Bronchial epithelial cell (primary cell): ENCODE results near the gene MRPS12. TPM values are rescaled to one million over a fixed set of nuclear protein-coding genes. Genes with fewer than 3 reads are reported as not detected.
A peak's percentile ranks its signal among the peaks of the same experiment; 100 is the strongest.

Experiments
- DNase-seq: peaks from one replicate; pipeline ENCODE4 v3.0.0-alpha.2; 2010; ENCODE audit warnings: low read depth
- FAIRE-seq: peaks from 2 replicates; lab custom pipeline; 2011; peaks lifted over from hg19 to GRCh38; lab: Jason Lieb, UNC
- H3K27me3 ChIP-seq: 2 replicates; pipeline ENCODE4 v1.5.1; 2011; ENCODE audit warnings: low read length; ENCODE audit not compliant: control insufficient read depth, insufficient read depth
- H3K36me3 ChIP-seq: 2 replicates; pipeline ENCODE4 v1.5.1; 2011; ENCODE audit warnings: low read length; ENCODE audit not compliant: control insufficient read depth, insufficient read depth
- H3K4me3 ChIP-seq: 2 replicates; pipeline ENCODE4 v1.5.1; 2011; ENCODE audit warnings: mild to moderate bottlenecking, low read depth, low read length, control low read depth
- total RNA-seq: library from RNA; depleted of rRNA; stranded (reverse); fragments of >200 nt; gene quantifications from 2 replicates; pipeline ENCODE4 v1.2.1, GENCODE V29; 2014
- TF ChIP-seq, protein P1 (sequence below): IDR thresholded peaks from 2 replicates; pipeline ENCODE4 v1.5.1; 2011; ENCODE audit warnings: mild to moderate bottlenecking, moderate library complexity, low read length, control low read depth, inconsistent platforms; ENCODE audit not compliant: insufficient read depth, severe bottlenecking

The MRPS12 gene
- total RNA-seq, 1 donor from 2014 or later, result 62.4 TPM

DNA sequence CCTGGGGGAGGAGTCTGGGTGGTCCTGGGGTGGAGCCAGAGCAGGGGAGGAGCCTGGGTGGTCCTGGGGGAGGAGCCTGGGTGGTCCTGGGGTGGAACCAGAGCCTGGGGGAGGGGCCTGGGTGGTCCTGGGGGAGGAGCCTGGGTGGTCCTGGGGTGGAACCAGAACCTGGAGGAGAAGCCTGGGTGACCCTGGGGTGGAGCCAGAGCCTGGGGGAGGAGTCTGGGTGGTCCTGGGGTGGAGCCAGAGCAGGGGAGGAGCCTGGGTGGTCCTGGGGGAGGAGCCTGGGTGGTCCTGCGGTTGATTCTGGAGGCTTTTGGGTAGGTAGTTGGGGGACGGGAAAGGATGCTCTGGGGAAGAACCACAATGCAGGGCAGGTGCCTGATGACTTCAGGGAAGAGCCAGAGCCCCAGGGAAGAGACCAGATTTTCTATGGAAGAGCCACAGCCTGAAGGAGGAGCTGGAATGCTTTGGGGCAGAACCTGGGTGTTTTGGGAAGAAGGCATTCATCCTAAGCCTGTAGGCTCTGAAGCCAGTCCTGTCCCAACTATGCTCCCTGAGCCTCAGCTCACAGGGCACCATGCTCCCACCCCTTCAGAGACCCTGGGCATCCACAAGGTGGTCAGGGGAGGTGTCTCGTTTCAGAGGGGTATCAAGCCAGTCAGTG is 15.0 kb downstream of the MRPS12 start:
- FAIRE-seq (no peak), DNase-seq (no peak)
- peaks cover 5% of the 10 kb centered on the region for H3K36me3 ChIP-seq
- H3K27me3 ChIP-seq, result no peaks in the 10 kb centered on the region
- TF ChIP-seq, protein P1, sequence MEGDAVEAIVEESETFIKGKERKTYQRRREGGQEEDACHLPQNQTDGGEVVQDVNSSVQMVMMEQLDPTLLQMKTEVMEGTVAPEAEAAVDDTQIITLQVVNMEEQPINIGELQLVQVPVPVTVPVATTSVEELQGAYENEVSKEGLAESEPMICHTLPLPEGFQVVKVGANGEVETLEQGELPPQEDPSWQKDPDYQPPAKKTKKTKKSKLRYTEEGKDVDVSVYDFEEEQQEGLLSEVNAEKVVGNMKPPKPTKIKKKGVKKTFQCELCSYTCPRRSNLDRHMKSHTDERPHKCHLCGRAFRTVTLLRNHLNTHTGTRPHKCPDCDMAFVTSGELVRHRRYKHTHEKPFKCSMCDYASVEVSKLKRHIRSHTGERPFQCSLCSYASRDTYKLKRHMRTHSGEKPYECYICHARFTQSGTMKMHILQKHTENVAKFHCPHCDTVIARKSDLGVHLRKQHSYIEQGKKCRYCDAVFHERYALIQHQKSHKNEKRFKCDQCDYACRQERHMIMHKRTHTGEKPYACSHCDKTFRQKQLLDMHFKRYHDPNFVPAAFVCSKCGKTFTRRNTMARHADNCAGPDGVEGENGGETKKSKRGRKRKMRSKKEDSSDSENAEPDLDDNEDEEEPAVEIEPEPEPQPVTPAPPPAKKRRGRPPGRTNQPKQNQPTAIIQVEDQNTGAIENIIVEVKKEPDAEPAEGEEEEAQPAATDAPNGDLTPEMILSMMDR, result no peak
- H3K4me3 ChIP-seq, result no peak overlapping the region

DNA sequence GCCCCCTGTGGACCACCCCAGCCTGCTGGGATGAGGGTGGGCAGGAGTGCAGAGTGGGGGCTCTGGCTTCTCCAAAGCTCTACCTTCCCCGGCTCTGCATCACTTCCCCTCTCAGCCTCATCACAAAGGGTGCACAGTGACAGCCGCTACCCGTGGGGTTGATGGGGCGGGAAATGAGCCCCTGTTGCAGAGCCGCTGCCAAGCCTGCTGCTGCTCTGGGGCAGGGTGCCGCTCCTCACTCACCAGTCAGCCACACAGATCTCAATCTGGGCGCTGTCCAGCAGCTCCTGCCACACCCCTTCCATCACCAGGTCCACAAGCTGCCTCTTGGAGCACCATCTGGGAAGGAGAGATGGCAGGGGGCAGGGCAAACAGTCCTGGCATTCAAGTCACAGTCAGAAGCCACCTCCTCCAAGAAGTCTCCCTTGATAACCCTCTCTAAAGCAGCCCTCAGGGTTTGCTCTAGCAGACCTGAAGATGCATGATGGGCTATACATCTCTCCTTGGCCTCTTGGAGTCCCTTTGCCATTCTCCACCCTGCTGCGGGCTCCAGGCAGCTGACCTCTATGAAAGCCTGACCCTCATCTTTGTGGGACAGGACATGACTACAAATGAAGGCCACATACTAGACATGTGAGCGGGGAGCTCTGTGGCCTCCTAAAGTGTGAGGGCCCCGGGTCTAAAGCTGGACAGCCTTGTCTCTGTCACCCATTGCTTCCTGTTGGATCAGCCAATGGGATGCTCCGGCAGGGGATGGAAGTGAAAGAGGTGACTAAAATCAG is 15.7 kb downstream of the MRPS12 start:
- Histone ChIP-seq H3K36me3 (peaks cover 5% of the 10 kb centered on the region), H3K4me3 (no peak overlapping the region), H3K27me3 (no peaks in the 10 kb centered on the region)
- FAIRE-seq (no peak), DNase-seq (no peak)
- TF ChIP-seq, protein P1, result no peak

DNA sequence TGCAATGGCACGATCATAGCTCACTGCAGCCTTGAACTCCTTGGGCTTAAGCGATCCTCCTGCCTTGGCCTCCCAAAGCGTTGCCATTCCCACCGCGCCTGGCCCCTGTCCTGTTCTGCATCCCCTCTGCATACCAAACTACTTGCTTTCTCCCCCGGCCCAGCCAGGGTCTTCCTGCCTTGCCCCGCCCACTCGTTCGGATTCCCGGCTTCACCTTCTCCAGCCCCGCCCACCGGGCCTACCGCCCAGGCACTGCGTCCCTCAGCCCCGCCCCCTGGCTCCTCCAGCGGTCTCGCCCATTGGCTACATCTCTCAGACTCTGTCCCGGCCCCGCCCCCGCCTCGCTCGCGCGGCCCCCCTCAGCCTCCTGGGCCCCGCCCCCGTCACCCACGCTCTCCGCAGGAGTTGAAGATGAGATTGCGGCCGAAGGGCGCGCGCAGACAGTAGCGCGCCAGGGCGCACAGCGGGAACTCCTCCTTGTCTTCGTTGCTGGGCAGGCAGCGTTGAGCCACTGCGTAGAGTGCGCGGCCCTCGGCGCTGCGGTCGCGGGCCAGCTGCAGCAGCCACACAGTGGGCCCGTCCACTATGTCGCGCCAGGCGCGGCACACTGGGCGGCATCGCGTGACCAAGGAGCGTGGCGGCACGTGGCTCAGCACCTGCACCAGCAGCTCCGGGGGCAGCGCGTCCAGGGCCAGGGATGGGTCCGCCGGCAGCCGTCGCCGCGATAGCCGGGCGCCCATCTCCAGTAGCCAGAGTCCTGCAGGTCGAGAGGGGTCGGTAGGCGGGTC is 19.0 kb downstream of the MRPS12 start:
- Histone ChIP-seq H3K4me3 (peak overlapping the region; percentile 30), H3K27me3 (no peaks in the 10 kb centered on the region), H3K36me3 (peaks cover 3% of the 10 kb centered on the region)
- DNase-seq (peak; percentile 55), FAIRE-seq (no peak)
- TF ChIP-seq, protein P1, result no peak

DNA sequence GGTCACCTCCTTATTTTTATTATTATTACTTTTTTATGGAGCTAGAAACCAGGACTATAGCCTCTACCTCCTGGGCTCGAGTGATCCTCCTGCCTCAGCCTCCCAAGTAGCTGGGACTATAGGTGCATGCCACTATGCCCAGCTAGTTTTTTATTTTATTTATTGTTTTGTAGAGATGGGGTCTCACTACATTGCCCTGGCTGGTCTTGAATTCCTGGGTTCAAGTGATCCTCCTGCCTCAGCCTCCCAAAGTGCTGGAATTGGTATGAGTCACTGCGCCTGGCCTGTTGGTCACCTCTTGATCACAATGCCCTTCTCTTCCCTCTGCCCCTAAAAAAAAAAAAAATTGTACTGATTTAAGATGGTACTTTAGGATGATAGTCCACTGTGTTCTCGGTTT is 20.4 kb downstream of the MRPS12 start:
- FAIRE-seq (no peak), DNase-seq (no peak)
- TF ChIP-seq, protein P1, result no peak
- Histone ChIP-seq H3K4me3 (no peak overlapping the region), H3K27me3 (no peaks in the 10 kb centered on the region), H3K36me3 (peaks cover 3% of the 10 kb centered on the region)

DNA sequence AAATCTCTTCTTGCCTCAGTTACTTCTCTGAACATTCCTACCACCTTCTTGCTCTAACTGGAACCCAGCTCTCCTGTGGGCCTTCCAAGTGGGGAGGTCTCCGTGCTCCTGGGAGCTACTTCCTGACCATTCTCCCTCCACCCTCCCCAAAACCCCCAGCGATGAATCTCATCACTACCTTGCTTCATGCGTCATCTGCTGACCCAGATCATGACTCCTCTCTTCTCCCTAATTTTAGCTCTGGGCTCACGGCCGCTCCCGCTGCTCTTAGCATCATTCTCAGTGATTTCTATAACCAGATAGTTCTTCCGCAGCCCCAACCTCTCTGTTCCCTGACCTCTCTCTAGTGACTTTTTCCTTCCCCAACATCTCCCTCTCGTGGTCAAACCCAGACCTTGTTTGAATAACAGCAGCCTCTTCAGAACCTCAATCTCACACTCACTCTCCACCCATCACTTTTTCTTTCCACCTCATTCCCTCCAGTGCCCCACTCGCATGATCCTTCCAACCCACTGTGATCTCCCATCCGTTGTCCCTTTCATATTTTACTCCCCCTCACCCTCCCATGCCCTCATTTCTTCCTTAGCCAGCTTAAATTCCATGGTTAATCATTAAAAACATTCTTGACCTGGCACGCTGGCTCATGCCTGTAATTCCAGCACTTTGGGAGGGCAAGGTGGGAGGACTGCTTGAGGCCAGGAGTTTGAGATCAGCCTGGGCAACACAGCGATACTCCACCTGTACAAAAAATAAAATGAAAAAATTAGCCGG is 21.8 kb downstream of the MRPS12 start:
- FAIRE-seq (no peak), DNase-seq (peak; percentile 40)
- no peaks in the 10 kb centered on the region for H3K27me3 ChIP-seq
- H3K4me3 ChIP-seq, result no peak overlapping the region
- TF ChIP-seq, protein P1, result peak; percentile 58
- peaks cover 2% of the 10 kb centered on the region for H3K36me3 ChIP-seq
